Measurements from ENCODE around the gene MINAR2. TPM values are rescaled to one million over a fixed set of nuclear protein-coding genes. Genes with fewer than 3 reads are reported as not detected.
A peak's percentile ranks its signal among the peaks of the same experiment; 100 is the strongest.

MINAR2 gene, protein sequence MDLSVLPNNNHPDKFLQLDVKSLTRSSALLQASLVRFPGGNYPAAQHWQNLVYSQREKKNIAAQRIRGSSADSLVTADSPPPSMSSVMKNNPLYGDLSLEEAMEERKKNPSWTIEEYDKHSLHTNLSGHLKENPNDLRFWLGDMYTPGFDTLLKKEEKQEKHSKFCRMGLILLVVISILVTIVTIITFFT
- under 0.01 TPM in 2 replicates for total RNA-seq

- no peak for DNase-seq (ENCODE audit: low read depth)
- H3K4me3 ChIP-seq (ENCODE audit: low read depth, low read length), result no peak within 1 kb of the TSS
- no peak for TF ChIP-seq CTCF (IDR thresholded peaks at IDR 0.05; ENCODE audit: insufficient read depth, low read depth, low read length)
Measured at GRCh38 chr5:129747572-129748407, at the start of gene MINAR2. Gene MINAR2, plus strand, starts transcription at chr5:129748094. Its CDS starts 97 bp downstream, at chr5:129748191.

DNA sequence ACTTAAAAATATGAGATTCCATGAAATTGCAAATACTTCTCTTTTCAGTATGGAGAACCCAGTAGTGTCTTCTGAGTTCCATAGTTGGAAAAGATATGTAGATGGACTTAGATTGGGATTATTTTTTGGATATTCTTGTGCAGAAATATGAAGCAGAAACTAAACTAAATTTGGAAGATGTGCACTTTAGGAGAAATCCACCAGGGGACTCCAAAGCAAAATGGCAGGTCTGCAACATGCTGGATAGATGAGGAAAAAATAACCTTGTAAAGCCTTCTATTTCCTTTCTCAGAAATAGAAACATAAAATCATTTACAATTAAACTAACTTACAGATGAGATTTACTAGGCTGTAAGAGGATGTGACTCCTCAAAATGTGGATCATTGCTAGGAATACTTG, 49.2 kb upstream of the MINAR2 start:
- no peak overlapping the region for H3K4me3 ChIP-seq (ENCODE audit: low read depth, low read length)
- peak; percentile 40 for TF ChIP-seq CTCF (IDR thresholded peaks at IDR 0.05; ENCODE audit: insufficient read depth, low read depth, low read length)
- no peak for DNase-seq (ENCODE audit: low read depth)

DNA sequence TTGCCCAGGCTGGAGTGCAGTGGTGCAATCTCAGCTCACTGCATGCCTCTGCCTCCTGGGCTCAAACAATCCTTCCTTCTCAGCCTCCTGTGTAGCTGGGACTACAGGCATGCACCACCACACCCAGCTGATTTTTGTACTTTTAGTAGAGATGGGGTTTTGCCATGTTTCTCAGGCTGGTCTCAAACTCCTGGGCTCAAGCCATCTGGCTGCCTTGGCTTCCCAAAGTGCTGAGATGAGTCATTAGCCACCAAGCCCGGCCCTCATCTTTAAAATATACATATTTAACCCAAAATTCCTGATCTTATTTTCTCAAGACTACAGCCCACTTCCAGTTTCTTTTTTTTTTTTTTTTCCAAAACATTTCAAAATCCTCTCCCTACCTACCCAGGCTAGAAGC, 31.7 kb upstream of the MINAR2 start:
- no peak for DNase-seq (ENCODE audit: low read depth)
- no peak overlapping the region for H3K4me3 ChIP-seq (ENCODE audit: low read depth, low read length)
- no peak for TF ChIP-seq CTCF (IDR thresholded peaks at IDR 0.05; ENCODE audit: insufficient read depth, low read depth, low read length)

DNA sequence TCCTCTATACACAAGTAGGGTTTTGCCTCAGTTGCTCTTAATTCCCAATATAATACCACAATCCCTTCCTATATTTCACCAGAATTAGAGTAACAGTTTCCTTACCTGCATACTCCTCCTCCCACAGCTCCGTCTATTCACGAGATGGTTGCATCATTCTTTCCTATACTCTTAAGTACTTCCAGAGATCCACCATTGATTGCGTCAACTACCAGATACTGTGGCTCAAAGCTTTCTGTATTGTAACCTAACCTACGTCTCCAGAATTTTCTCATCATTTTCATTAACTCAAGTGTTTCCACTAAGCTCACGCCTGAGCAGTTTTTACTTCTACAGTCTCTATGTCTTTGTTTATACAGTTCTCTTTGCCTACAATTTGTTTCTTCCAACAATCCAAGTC, 31.2 kb upstream of the MINAR2 start:
- no peak for DNase-seq (ENCODE audit: low read depth)
- TF ChIP-seq CTCF (IDR thresholded peaks at IDR 0.05; ENCODE audit: insufficient read depth, low read depth, low read length), result no peak
- H3K4me3 ChIP-seq (ENCODE audit: low read depth, low read length), result no peak overlapping the region

DNA sequence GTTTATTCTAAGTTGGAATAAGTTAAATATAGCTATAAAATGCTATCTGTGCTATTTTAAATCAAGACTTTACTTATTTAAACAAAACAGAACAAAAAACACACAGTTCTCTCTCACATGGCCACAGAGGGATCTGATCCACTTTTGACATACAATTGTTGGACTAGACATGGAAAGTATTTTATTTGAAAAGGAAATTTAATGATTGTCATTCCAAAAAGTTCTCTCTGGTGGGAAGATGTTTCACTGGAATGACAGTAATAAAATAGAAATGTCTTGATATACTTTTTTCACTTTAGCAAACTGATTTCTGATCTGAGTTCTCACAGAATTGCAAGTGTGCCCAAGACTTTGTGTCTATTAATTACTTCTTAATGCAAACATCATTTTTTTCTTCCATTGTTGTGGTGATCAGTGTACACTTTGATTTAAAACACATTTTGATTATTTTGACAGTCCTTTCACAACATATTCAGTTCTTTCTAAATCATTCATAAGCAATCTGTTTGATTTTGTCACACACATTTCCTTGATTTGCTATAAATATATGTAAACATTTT, 30.1 kb upstream of the MINAR2 start:
- no peak overlapping the region for H3K4me3 ChIP-seq (ENCODE audit: low read depth, low read length)
- no peak for DNase-seq (ENCODE audit: low read depth)
- no peak for TF ChIP-seq CTCF (IDR thresholded peaks at IDR 0.05; ENCODE audit: insufficient read depth, low read depth, low read length)

DNA sequence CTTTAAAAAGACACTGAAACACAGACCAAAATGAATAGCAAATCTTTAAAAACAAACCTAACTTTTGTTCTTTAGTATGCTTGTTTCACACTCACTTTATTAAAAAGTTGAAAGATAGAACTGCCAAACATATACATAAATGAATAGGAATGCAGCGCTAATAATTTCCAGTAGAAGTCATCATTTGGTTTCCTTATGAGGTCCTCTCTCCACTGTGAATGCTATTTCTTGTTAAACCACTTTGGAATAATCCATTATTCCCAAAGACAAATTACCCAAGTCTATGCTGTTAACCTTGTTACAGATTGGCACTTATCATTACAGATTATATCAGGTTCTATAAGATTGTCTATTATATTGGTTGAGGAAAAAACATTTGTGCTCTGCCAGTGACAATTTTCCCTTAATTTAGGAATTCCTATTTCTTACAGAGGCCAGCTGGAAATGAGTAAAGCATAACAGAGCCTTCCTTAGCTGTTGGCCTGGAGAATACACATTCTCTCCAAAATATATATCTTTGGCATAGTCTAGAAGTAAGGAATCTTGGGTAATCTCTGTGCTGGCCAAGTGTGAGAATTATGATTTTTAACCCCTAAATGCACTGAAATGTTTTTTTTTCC, 29.3 kb upstream of the MINAR2 start:
- DNase-seq (ENCODE audit: low read depth), result no peak
- H3K4me3 ChIP-seq (ENCODE audit: low read depth, low read length), result no peak overlapping the region
- TF ChIP-seq CTCF (IDR thresholded peaks at IDR 0.05; ENCODE audit: insufficient read depth, low read depth, low read length), result no peak

Data from fibroblast of villous mesenchyme (primary cell).